Measurements from ENCODE around the gene TRIO. TPM values are rescaled to one million over a fixed set of nuclear protein-coding genes. Genes with fewer than 3 reads are reported as not detected.

TRIO gene
- total RNA-seq, 6 experiments from 2014 or later = 167 to 219 (median 190) TPM

GRCh38 chr5:14123974-14124482, 19.1 kb upstream of the TRIO start:
- no peak overlapping the region for H3K4me3 Mint-ChIP-seq
- no peaks in the 10 kb centered on the region for H3K36me3 Mint-ChIP-seq (ENCODE audit: low read depth)
- H3K27me3 Mint-ChIP-seq (ENCODE audit: insufficient read depth) = peaks cover 4% of the 10 kb centered on the region; the same call in 1 of the 2 replicates
- no peak for TF ChIP-seq CTCF (IDR thresholded peaks at IDR 0.05)
- H3K9me3 Mint-ChIP-seq = no peaks in the 10 kb centered on the region
- DNase-seq = no peak
- H3K4me1 Mint-ChIP-seq (ENCODE audit: low read depth) = no peaks in the 10 kb centered on the region
- H3K27ac Mint-ChIP-seq = no peak overlapping the region

DNA sequence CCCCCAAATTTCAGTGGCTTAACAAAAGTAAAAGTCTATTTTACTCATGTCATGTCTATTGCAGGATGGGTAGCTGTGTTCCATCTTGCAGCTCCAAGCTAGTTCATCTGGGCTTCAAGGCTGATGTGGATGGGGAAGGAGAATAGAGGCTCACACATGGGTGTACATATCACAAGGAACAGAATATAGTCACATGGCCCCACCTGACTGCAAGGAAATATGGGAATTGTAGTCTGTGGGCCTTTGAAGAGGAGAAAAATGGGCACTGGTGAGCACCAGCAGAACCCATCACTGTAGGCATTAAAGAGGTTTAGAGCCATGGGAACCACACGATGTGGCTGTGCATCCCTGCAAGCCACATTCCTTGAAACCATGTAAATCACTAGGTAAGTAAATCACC, 17.9 kb upstream of the TRIO start:
- DNase-seq = no peak
- no peak overlapping the region for H3K4me3 Mint-ChIP-seq
- no peak for TF ChIP-seq CTCF (IDR thresholded peaks at IDR 0.05)
- no peaks in the 10 kb centered on the region for H3K9me3 Mint-ChIP-seq
- H3K27ac Mint-ChIP-seq = no peak overlapping the region
- no peaks in the 10 kb centered on the region for H3K4me1 Mint-ChIP-seq (ENCODE audit: low read depth)
- H3K36me3 Mint-ChIP-seq (ENCODE audit: low read depth) = no peaks in the 10 kb centered on the region
- no peaks in the 10 kb centered on the region for H3K27me3 Mint-ChIP-seq (ENCODE audit: insufficient read depth)

- no peak for DNase-seq
- H3K4me1 Mint-ChIP-seq (ENCODE audit: low read depth) = no peaks in the 10 kb centered on the region; the same call in 1 of the 2 replicates
- TF ChIP-seq CTCF (IDR thresholded peaks at IDR 0.05) = no peak
- H3K4me3 Mint-ChIP-seq = no peak overlapping the region
- H3K27ac Mint-ChIP-seq = no peak overlapping the region
- H3K9me3 Mint-ChIP-seq = no peaks in the 10 kb centered on the region
- no peaks in the 10 kb centered on the region for H3K36me3 Mint-ChIP-seq (ENCODE audit: low read depth)
- no peaks in the 10 kb centered on the region for H3K27me3 Mint-ChIP-seq (ENCODE audit: insufficient read depth)
Measured at GRCh38 chr5:14127587-14127986, 15.6 kb upstream of the TRIO start.

DNA sequence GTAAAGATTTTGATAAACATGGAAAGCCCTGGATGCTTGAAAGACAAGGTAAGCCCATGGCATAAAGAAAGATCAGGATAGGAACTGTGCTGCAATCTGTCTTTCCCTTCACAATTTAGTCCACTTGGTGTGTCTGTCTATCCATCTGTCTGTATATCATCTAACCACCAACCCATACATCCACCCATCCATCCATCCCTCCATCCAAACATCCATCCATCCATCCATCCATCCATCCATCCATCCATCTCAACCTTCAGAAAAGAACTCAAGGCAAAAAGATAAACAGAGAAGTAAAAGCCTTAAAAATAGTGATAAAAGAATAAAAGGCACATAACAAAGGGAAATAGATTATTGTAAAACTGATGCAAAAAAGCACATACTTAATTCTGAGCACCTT, 15.1 kb upstream of the TRIO start:
- H3K27me3 Mint-ChIP-seq (ENCODE audit: insufficient read depth) = no peaks in the 10 kb centered on the region
- no peaks in the 10 kb centered on the region for H3K9me3 Mint-ChIP-seq

DNA sequence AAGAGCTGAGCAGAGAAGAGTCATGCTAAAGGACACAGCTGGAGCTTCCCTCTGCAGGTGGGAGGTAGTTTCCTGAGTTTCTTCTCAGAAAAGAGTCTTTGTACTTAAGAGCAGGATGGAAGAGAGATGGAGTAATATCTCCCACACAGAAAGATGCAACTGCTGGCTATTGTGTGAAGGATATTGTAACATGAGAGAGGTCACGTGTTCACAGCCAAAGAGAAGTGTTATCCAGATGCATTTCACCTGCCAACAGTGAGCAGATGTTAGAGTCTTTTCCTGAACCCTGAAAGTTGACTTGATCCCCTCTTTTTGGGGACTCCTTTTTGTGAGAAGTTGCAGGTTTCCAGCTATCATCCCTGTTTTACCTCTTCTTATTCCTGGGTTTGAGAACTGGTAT, 14.0 kb upstream of the TRIO start:
- H3K4me1 Mint-ChIP-seq (ENCODE audit: low read depth) = no peaks in the 10 kb centered on the region; the same call in 1 of the 2 replicates
- no peak for DNase-seq
- H3K9me3 Mint-ChIP-seq = no peaks in the 10 kb centered on the region
- TF ChIP-seq CTCF (IDR thresholded peaks at IDR 0.05) = no peak
- H3K4me3 Mint-ChIP-seq = no peak overlapping the region
- H3K27ac Mint-ChIP-seq = no peak overlapping the region
- H3K27me3 Mint-ChIP-seq (ENCODE audit: insufficient read depth) = no peaks in the 10 kb centered on the region
- no peaks in the 10 kb centered on the region for H3K36me3 Mint-ChIP-seq (ENCODE audit: low read depth)

More for the DNA sequence above, 15.1 kb upstream of the TRIO start:
- Mint-ChIP-seq H3K36me3 (ENCODE audit: low read depth) (no peaks in the 10 kb centered on the region), H3K4me1 (ENCODE audit: low read depth) (no peaks in the 10 kb centered on the region; the same call in 1 of the 2 replicates), H3K27ac (no peak overlapping the region), H3K4me3 (no peak overlapping the region)
- no peak for TF ChIP-seq CTCF (IDR thresholded peaks at IDR 0.05)
- no peak for DNase-seq

Data from HFFc6 (cell line).